Measurements from ENCODE around the gene EMC8.

- no peak for TF ChIP-seq CTCF (IDR thresholded peaks at IDR 0.05)
- no peak for TF ChIP-seq EZH2 (IDR thresholded peaks at IDR 0.05; ENCODE audit: borderline replicate concordance, insufficient read depth, low read depth, low read length, poor library complexity, severe bottlenecking)
Measured at GRCh38 chr16:85796152-85796551, 3.2 kb downstream of the EMC8 start.
